OCI-M2 (cell line): ENCODE measurements around the gene RPS25.
"Not testable (repeated sequence)": the region's sequence is repeated elsewhere in the genome, so short reads cannot be mapped to it uniquely, and the experiment has no call there.

Source experiments
- DNase-seq: peaks from one replicate; lab custom pipeline; 2025; ENCODE audit not compliant: unreplicated experiment; lab: John Stamatoyannopoulos, UW

Gene RPS25

DNA sequence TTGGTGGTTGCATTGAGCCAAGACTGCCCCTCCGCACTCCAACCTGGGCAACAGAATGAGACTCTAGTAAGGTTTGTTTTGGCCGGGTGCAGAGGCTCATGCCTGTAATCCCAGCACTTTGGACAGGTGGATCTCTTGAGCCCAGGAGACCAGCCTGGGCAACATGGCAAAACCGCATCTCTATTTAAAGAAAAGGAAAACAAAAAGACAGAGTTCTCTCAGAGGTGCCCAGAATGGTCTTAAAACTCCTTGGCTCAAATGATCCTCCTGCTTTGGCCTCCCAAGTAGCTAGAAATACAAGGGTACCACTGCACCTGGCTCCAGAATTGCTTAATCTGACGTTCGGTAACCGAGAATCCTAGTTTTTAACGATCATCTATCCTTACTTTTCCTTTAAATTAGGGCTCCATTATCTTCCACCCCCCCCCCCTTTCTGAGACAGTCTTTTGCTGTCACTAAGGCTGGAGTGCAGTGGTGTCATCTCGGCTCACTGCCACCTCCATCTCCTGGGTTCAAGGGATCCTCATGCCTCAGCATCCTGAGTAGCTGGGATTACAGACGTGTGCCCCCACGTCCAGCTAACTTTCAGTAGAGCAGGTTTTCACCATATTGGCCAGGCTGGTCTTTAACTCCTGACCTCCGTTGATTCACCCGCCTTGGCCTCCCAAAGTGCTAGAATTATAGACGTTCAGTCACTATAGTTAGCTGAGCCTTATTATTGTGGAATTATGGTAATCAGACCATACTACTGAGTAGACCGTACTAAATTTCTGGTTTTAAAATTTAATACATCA lies 1.7 kb downstream of the RPS25 start:
- DNase-seq, result no peak

DNA sequence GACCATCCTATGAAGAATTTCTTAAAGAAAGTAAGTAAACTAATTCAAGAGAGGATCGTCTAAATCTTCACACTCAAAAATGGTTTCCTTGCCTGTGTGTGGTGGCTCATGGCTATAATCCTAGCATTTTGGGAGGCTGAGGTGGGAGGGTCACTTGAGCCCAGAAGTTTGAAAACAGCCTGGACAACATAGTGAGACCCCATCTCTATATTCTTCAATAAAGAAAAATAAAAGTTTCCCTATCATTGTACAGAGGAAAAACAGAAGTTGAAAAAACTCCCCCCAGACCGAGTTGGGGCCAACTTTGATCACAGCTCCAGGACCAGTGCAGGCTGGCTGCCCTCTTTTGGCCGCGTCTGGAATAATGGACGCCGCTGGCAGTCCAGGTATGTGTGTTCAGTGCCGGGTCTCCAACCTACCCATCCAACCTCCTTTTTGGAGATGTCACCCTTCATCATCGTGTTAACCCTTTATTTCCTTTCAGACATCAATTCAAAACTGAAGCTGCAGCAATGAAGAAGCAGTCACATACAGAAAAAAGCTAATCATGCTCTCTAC lies 3.0 kb downstream of the RPS25 start:
- DNase-seq, result no peak

DNA sequence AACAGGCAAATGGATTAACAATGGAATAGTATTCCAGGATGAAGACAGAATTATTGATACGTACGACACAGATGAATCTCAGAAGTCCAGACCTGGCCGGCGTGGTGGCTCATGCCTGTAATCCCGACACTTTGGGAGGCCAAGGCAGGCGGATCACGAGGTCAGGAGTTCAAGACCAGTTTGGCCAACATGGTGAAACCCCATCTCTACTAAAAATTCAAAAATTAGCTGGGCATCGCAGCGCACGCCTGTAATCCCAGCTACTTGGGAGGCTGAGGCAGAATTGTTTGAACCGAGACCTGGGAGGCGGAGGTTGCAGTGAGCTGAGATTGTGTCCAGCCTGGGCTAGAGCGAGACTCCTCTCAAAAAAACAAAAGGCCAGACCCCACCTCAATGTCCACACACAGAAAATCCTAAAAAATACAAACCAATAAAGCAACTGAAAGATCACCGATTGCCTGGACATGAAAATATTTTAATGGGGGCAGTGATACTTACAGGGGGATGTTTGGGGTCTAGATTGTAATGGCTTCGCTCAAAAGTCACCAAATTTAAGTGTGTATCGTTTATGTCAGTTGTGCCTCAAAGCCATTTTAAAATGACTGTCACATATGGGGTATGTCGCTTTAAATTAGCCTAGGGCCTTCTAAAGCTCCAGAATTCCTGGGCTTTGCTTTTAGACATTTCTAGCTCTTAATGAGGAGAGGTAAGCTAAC lies 3.8 kb downstream of the RPS25 start:
- DNase-seq, result no peak

DNA sequence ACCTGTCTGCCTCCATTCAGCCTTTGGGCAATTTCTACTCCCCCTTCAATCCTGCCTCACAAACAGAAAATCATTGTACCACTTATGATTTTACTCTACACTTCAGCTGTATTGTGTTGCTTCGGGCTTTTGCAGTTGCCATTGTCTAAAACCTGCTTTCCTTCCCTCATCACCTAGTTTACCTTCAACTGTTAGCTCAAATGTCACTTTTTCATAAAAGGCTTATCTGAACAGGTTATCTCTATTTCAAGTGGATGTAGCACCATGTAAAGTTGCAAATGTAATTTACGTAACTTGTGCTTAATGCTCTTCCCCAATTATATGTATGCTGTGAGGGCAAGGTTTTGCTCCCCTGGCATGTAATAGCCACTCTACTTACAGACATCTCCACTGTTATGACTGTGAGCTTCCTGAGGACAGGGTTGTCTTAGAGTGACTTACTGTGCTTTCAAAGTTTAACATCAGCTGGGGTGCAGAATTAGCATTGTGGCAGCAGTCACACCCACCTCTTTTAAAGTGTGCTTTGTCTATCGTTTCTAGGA lies 5.4 kb downstream of the RPS25 start:
- DNase-seq, result no peak

DNA sequence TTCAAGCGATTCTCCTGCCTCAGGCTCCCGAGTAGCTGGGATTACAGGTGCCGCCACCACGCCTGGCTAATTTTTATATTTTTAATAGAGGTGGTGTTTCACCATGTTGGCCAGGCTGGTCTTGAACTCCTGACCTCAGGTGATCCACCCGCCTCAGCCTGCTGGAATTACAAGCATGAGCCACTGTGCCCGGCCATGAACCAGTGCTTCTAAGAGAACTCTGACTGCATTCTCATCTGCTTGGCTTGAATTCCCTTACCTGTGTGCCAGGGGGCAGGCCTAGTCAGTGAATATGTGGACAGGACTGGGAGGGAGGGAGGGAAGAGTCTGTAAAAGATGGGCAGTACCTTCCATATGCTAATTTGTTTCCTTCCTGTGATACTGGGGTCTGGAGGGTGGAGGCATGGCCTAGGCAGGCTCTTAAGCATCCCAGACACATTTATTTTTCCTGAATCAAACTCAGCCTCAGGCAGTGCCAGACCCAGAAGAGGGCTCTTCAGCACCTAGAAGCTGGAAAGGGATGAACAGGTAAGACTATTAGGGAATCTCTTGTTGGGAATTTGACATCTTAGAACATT lies 6.6 kb downstream of the RPS25 start:
- no peak for DNase-seq

DNA sequence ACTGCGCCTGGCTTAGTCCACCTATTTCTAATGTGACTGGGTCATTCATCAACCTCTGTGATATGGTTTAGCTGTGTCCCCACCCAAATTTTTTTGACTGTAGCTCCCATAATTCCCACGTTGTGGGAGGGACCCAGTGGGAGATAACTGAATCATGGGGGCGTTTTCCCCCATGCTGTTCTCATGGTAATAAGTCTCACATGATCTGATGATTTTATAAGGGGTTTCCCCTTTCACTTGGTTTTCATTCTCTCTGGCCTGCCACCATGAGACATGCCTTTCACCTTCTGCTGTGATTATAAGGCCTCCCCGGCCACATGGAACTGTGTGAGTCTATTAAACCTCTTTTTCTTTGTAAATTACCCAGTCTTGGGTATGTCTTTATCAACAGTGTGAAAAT lies 11.5 kb downstream of the RPS25 start:
- no peak for DNase-seq

DNA sequence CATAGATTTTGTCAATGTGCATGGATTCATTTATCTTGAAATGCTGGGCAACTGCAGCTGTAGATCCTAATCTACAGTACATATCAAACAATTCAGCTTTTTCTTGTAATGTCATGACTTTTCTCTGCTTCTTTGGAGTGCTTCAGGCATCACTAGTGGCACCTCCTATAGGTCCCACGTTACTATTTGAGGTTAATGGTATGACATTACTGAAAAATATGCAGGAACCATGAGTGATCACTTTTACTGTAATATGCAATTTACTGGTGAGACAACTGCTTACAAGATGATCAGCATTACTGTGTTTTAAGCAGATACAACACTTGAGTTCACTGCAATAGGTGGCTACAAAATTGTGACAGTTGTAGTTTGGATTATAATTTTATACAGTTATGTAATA lies 17.2 kb downstream of the RPS25 start:
- no peak for DNase-seq

DNA sequence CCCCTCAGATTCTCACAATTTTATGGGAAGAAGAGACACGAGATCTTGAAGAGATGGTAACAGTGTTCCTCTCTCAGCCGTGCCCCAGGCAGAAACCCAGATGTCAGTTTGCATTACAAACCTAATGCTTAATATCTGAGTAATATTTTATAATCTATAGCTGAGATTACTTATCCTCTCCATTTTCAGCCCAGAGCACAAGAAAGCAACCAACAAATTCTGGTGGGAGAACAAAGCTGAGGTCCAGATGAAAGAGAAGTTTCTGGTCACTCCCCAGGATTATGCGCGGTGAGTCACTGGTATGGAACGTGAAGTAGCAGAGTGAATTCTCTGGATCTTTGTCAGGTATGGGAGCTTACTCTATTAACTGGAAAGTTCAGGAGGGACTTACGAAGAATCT lies 19.3 kb downstream of the RPS25 start:
- DNase-seq, result no peak

DNA sequence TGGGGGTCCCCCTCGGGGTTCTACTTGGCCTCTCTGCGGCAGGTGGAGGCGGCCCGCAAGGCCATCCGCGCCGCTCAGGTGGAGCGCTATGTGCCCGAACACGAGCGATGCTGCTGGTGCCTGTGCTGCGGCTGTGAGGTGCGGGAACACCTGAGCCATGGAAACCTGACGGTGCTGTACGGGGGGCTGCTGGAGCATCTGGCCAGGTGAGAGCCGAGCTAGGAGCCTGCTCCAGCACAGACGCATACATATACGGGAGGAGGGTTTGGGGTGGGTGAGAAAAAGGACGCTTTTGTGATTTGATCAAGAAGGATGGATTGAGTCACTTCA lies 19.8 kb downstream of the RPS25 start:
- DNase-seq, result no peak

DNA sequence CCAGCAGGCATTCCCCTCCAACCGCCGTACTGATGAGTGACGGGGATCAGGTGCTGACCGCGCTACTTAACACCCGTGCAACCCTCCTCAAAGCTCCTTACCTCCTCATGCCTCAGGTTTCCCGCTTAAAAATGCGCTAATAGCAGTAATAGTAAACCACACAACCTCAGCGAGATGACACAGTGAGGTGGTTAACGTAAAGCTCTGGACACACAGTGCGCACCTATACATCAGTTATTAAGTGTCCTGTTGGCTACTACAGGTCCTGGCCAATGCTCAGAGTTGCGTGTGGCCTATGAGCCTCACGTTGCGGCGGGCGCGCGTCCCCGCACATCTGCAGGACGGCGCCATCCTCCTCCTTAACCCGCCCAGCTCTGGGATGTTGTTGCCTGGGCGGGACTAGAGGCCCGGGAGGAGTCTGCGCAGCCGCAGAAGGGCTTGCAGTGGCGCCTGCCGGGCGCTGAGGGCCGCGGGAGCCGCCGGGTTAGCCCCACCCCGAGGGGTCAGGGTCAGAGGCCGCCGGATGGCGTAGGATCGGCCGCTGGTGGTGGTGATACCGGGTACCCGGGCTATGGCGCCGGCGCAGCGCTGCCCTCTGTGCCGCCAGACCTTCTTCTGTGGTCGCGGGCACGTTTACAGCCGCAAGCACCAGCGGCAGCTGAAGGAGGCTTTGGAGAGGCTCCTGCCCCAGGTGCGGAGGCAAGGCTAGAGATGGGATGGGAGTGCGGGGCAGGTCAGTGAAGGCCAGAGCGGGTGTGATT lies 20.3 kb downstream of the RPS25 start, which contains the start of gene CENATAC:
Gene CENATAC, plus strand, starts transcription at position 512 of the 761 bp plus-strand sequence. Its CDS starts 60 bp downstream, at position 572.
- peak; percentile 36 for DNase-seq

DNA sequence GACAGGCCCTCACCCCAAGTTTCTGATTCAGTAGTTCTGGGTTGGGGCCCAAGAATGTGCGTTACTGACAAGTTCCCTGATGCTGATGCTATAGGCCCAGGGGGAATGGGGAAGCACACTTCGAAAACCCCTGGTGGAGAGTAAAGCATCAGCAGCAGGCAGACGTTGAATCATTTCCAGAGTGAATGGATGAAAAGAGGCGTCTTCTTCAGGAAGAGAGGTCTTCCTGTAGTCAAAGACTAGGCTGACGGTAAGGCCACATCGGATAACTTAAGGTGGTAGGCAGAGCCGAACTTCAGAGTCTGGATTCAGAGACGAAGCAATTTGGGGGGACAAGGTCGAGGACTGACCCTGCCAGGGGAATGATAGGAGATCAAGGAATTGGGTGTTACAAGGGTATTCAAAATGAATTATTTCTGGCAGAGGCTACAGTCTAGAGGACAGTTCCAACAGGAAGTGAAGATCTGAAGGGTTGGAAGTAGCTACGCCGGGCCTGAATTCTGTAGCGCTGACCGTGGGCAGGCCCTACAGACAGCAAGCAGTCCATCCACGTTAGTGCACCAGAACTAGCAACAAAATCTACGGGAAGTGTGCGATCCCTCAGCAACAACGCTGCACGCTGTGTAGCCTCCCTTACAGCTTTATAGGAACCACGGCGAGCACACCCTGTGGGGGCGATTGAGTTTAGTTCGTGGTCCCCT lies 21.1 kb downstream of the RPS25 start:
- no peak for DNase-seq

DNA sequence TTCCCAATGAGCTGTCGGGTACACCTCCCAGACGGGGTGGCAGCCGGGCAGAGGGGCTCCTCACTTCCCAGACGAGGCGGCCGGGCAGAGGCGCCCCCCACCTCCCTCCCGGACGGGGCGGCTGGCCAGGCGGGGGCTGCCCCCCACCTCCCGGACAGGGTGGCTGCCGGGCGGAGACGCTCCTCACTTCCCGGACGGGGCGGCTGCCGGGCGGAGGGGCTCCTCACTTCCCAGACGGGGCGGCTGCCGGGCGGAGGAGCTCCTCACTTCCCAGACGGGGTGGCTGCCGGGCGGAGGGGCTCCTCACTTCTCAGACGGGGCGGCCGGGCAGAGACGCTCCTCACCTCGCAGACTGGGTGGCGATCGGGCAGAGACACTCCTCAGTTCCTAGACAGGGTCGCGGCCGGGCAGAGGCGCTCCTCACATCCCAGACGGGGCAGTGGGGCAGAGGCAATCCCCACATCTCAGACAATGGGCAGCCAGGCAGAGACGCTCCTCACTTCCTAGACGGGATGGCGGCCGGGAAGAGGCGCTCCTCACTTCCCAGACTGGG lies 26.6 kb downstream of the RPS25 start:
- not testable (repeated sequence) for DNase-seq

DNA sequence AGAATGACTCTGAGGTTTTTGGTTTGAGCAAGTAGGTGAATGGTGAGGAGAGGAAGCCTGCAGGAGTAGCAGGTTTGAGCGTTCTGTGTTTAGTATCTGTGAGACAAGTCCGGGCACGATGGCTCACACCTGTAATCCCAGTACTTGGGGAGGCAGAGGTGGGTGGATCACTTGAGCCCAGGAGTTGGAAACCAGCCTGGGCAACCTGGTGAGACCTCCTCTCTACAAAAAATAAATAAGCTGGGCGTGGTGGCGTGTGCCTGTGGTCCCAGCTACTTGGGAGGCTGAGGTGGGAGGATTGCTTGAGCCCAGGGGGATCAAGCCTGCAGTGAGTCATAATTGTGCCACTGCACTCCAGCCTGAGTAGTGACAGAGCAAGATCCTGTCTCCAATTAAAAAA lies 29.9 kb downstream of the RPS25 start:
- DNase-seq, result no peak

DNA sequence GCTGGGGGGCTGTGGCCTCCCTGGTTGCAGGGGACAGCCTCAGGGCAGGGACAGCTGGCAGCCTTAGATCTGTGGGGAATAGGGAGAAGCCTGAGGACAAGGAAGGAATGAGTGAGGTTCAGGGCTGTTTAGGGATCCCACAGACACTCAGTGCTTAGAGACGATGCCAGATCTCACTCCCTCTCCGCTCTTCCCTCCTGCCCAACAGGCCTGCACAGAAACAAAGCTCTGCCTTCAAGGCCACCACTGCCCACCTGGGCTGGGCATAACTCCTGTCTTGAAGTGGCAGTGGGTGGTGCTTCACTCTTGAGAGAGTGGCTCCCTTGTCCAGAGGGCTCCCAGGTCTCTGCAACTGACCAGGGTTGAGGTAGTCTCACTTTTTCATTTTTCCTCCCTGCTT lies 33.3 kb downstream of the RPS25 start:
- DNase-seq, result no peak

DNA sequence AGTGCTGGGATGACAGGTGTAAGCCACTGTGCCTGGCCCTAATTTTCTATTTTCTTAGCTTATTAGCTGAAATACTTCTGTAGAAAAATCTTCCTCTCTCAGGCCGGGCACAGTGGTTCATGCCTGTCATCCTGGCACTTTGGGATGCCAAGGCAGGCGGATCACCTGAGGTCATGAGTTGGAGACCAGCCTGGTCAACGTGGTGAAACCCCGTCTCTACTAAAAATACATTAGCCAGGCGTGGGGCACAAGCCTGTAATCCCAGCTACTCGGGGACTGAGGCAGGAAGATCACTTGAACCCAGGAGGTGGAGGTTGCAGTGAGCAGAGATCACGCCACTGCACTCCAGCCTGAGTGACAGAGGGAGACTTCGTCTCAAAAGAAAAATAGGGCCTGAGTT lies 33.8 kb downstream of the RPS25 start:
- not testable (repeated sequence) for DNase-seq

DNA sequence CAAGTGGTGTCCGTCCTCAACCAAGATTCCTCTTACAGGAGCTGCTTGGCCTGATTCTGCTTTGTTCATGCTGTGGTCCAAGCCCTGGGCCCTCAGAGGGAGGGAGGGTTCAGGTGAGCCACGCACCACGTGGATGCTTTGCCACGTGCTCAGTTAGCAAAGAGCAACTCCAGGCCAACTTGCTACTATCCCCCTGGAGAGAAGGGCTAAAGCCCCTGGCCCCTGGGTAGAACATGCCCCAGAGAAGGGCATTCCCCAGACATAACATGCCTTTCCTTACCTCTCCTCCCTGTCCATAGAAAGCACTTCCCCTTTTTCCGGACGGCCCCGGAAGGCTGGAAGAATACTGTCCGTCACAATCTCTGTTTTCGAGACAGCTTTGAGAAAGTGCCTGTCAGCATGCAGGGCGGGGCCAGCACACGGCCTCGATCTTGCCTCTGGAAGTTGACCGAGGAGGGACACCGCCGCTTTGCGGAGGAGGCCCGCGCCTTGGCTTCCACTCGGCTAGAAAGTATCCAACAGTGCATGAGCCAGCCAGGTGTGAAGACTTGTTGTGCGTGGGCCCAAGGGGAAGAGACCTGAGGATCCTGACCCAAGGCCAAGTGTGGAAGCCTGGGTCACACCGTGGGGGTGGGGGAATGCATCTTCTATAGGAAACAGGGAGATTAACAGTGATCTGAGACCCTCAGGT lies 37.8 kb downstream of the RPS25 start:
- no peak for DNase-seq

DNA sequence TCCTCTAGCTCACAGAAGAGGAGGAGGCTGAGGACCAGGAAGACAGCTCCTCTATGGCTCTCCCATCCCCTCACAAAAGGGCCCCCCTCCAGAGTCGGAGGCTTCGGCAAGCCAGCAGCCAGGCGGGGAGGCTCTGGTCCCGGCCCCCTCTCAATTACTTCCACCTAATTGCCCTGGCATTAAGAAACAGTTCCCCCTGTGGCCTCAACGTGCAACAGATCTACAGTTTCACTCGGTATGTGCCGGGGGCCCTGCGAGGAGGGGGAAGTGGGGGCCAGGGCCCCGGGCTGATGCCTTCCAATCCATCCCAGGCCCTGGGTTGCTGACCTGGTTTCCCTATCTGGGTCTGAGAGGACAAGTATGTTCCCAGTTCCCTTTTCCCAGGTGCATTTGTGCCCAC lies 38.7 kb downstream of the RPS25 start:
- DNase-seq, result no peak

DNA sequence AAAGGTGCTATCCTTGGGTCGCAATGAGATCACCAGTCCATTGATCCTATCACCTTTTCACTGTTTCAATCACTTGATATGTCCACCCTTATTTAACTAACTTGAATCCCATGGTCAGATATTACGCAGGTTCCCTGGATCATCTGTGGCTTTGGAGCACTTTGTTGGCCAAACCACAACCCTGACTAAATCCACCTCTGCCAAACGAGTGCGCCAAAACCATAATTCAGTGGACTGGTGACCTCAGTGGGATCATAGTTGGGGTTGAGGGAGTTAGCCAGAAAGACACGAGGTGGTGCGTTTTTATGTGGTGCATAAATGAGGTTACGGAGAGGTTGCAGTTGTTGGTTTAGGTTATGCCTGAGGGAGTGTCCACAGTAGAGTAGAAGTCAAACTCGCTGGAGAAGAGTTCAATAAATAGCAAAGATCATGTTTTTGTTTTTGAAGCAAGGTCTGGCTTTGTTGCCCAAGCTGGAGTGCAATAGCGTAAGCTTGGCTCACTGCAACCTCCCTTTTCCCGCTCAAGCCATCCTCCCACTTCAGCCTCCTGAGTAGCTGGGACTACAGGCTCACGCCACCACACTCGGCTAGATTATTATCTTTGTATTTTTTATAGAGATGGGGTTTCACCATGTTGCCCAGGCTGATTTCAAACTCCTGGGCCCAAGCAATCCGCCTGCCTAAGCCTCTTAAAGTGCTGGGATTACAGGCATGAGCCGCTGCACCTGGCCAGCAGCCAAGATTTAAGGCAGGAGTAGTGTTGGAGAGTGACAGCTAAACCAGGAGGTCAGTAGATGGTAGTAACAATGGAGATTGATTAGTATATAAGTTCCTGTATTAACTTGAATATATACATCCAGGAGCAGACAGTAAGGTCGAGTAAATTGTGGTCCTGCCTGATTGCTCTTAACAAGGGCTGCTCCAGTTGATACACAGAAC lies 42.1 kb downstream of the RPS25 start:
- DNase-seq, result no peak
